Smooth muscle cell (in vitro differentiated cells): ENCODE data around the gene HSD17B12. TPM values are rescaled to one million over a fixed set of nuclear protein-coding genes. Genes with fewer than 3 reads are reported as not detected.

ENCODE experiments used
- DNase-seq: peaks from one replicate; lab custom pipeline; 2025; ENCODE audit not compliant: unreplicated experiment; lab: John Stamatoyannopoulos, UW
- H2AFZ ChIP-seq: fragments of 200-600 bp; sonication (generic); 2 replicates; pipeline ENCODE4 v1.6.0; 2016; ENCODE audit warnings: antibody characterized with exemption, low read depth, mild to moderate bottlenecking
- H3F3A ChIP-seq: fragments of 200-600 bp; sonication (generic); 2 replicates; pipeline ENCODE4 v1.6.0; 2017; ENCODE audit warnings: antibody characterized with exemption, low read depth
- H3K27ac ChIP-seq: fragments of 200-600 bp; sonication (generic); 2 replicates; pipeline ENCODE4 v1.5.1; 2016; ENCODE audit warnings: low read depth, mild to moderate bottlenecking
- H3K27me3 ChIP-seq: fragments of 200-600 bp; sonication (generic); 2 replicates; pipeline ENCODE4 v1.6.1; 2016; ENCODE audit warnings: low read depth, mild to moderate bottlenecking
- H3K36me3 ChIP-seq: fragments of 200-600 bp; sonication (generic); 2 replicates; pipeline ENCODE4 v1.5.1; 2016; ENCODE audit warnings: low read depth
- H3K4me1 ChIP-seq: fragments of 200-600 bp; sonication (generic); 2 replicates; pipeline ENCODE4 v1.5.1; 2016; ENCODE audit warnings: low read depth
- H3K4me2 ChIP-seq: fragments of 200-600 bp; sonication (generic); 2 replicates; pipeline ENCODE4 v1.6.0; 2016; ENCODE audit warnings: mild to moderate bottlenecking
- H3K4me3 ChIP-seq: fragments of 200-600 bp; sonication (generic); 2 replicates; pipeline ENCODE4 v1.5.1; 2016; ENCODE audit warnings: mild to moderate bottlenecking
- H3K79me2 ChIP-seq: fragments of 200-600 bp; sonication (generic); 2 replicates; pipeline ENCODE4 v1.6.0; 2016; ENCODE audit warnings: low read depth, mild to moderate bottlenecking
- H3K9ac ChIP-seq: fragments of 200-600 bp; sonication (generic); 2 replicates; pipeline ENCODE4 v1.6.0; 2016; ENCODE audit warnings: low read depth
- H3K9me3 ChIP-seq: fragments of 200-600 bp; sonication (generic); replicated peaks from 2 replicates; pipeline ENCODE4 v1.5.1; 2016; ENCODE audit warnings: low read depth
- H4K20me1 ChIP-seq: fragments of 200-600 bp; sonication (generic); 2 replicates; pipeline ENCODE4 v1.6.0; 2016; ENCODE audit warnings: low read depth
- CTCF ChIP-seq: fragments of 200-600 bp; sonication (generic); IDR thresholded peaks from 2 replicates; pipeline ENCODE4 v1.5.1; 2017; ENCODE audit warnings: borderline replicate concordance, mild to moderate bottlenecking, antibody characterized with exemption; ENCODE audit not compliant: insufficient read depth, poor library complexity, severe bottlenecking
- WGBS: methylation state at CpG from one replicate; pipeline ENCODE4 v1.1.7; 2016; ENCODE audit warnings: low lambda C conversion rate; 5-methylcytosine and 5-hydroxymethylcytosine counted together
- polyA plus RNA-seq: library from polyadenylated mRNA; unstranded; fragments of >200 nt; fragmentation: Nextera tagmentation; extraction: Ambion mirVana; gene quantifications from 2 replicates; pipeline ENCODE4 v1.2.1, GENCODE V29; 2016
- total RNA-seq: library from RNA; depleted of rRNA; stranded (reverse); fragments of >200 nt; gene quantifications from 2 replicates; pipeline ENCODE4 v1.2.3, GENCODE V29; 2014

Gene HSD17B12
- total and polyA plus RNA-seq, 2 experiments from 2014 or later: 74.8 to 111 TPM

- H3K79me2 ChIP-seq: no peaks in the 10 kb centered on the region
- H3K9ac ChIP-seq: no peak overlapping the region
- H2AFZ ChIP-seq: no peak overlapping the region
- H3K36me3 ChIP-seq: no peaks in the 10 kb centered on the region
- no peak overlapping the region for H3K27ac ChIP-seq
- H3K9me3 ChIP-seq: no peaks in the 10 kb centered on the region
- DNase-seq: no peak
- no peaks in the 10 kb centered on the region for H4K20me1 ChIP-seq
- no peak for TF ChIP-seq CTCF
- peaks cover 15% of the 10 kb centered on the region for H3K27me3 ChIP-seq
- no peaks in the 10 kb centered on the region for H3K4me1 ChIP-seq
- H3F3A ChIP-seq: no peaks in the 10 kb centered on the region
- H3K4me2 ChIP-seq: no peak overlapping the region
- no peak overlapping the region for H3K4me3 ChIP-seq
These were observed 186.4 kb downstream of the HSD17B12 start for GRCh38 chr11:43866969-43867368.

- H3F3A ChIP-seq: no peaks in the 10 kb centered on the region
- H4K20me1 ChIP-seq: no peaks in the 10 kb centered on the region
- H3K79me2 ChIP-seq: no peaks in the 10 kb centered on the region
- no peak for DNase-seq
- peak overlapping the region; percentile 35 for H3K4me2 ChIP-seq
- H3K27ac ChIP-seq: no peak overlapping the region
- WGBS: 28% methylated on average over 5 of the region's 5 CpGs
- no peaks in the 10 kb centered on the region for H3K36me3 ChIP-seq
- H2AFZ ChIP-seq: no peak overlapping the region
- no peaks in the 10 kb centered on the region for H3K9me3 ChIP-seq
- no peak overlapping the region for H3K9ac ChIP-seq
- peaks cover 35% of the 10 kb centered on the region for H3K27me3 ChIP-seq
- H3K4me3 ChIP-seq: no peak overlapping the region
- no peaks in the 10 kb centered on the region for H3K4me1 ChIP-seq
- TF ChIP-seq CTCF: no peak
These were observed 188.5 kb downstream of the HSD17B12 start for GRCh38 chr11:43868852-43869567.

GRCh38 chr11:43871051-43871450, 190.5 kb downstream of the HSD17B12 start:
- Histone ChIP-seq H3K4me3 (no peak overlapping the region), H3K27ac (no peak overlapping the region), H4K20me1 (no peaks in the 10 kb centered on the region), H3K9ac (no peak overlapping the region), H3K27me3 (peaks cover 51% of the 10 kb centered on the region), H3K4me1 (no peaks in the 10 kb centered on the region), H3K4me2 (no peak overlapping the region), H3F3A (no peaks in the 10 kb centered on the region), H2AFZ (no peak overlapping the region), H3K36me3 (no peaks in the 10 kb centered on the region), H3K79me2 (no peaks in the 10 kb centered on the region), H3K9me3 (no peaks in the 10 kb centered on the region)
- TF ChIP-seq CTCF: no peak
- no peak for DNase-seq
- 82% methylated on average over 2 of the region's 2 CpGs for WGBS

- TF ChIP-seq CTCF: no peak
- no peaks in the 10 kb centered on the region for H4K20me1 ChIP-seq
- H3K4me3 ChIP-seq: no peak overlapping the region
- H2AFZ ChIP-seq: no peak overlapping the region
- peaks cover 64% of the 10 kb centered on the region for H3K27me3 ChIP-seq
- no peaks in the 10 kb centered on the region for H3K4me1 ChIP-seq
- no peak overlapping the region for H3K27ac ChIP-seq
- no peak overlapping the region for H3K4me2 ChIP-seq
- no peaks in the 10 kb centered on the region for H3K79me2 ChIP-seq
- no peaks in the 10 kb centered on the region for H3F3A ChIP-seq
- DNase-seq: no peak
- H3K9ac ChIP-seq: no peak overlapping the region
- H3K36me3 ChIP-seq: no peaks in the 10 kb centered on the region
- WGBS: 80% methylated on average over 7 of the region's 7 CpGs
- H3K9me3 ChIP-seq: no peaks in the 10 kb centered on the region
These were observed 192.5 kb downstream of the HSD17B12 start for GRCh38 chr11:43872995-43873394.
